SJCRH30 (cell line): Measurements from ENCODE around the gene DSE. TPM values are rescaled to one million over a fixed set of nuclear protein-coding genes. Genes with fewer than 3 reads are reported as not detected.

Source experiments
- total RNA-seq: library from RNA; depleted of rRNA; stranded (reverse); fragments of >200 nt; shearing (Covaris generic); gene quantifications from 2 replicates; pipeline ENCODE4 v1.2.3, GENCODE V29; 2014; rRNA removed

DSE gene
- total RNA-seq, 1 experiment from 2014 or later, result 51.0 TPM

Other genes starting within 250 kb of the DSE start
- gene COL10A1, start 244.8 kb upstream of the DSE start, total RNA-seq, result 0.03 and 0.06 TPM in 2 replicates
- gene TSPYL4, start 116.9 kb upstream of the DSE start, total RNA-seq, result 12.3 and 13.4 TPM in 2 replicates
- 57.6 and 61.9 TPM in 2 replicates for gene TSPYL1, start 91.0 kb upstream of the DSE start, total RNA-seq
- gene CALHM6, start 90.4 kb downstream of the DSE start, total RNA-seq, result 0.30 TPM in 1 of 2 replicates, not detected in the other
- 2.4 and 2.6 TPM in 2 replicates for gene CALHM5, start 140.7 kb downstream of the DSE start, total RNA-seq
- gene TRAPPC3L, start 174.7 kb downstream of the DSE start, total RNA-seq, result not detected in 2 replicates
- gene CALHM4, start 182.8 kb downstream of the DSE start, total RNA-seq, result not detected in 2 replicates
- 54.9 and 57.0 TPM in 2 replicates for gene RWDD1, start 200.6 kb downstream of the DSE start, total RNA-seq
- gene RSPH4A, start 245.5 kb downstream of the DSE start, total RNA-seq, result 1.6 and 2.1 TPM in 2 replicates